K562 (cell line): Measurements from ENCODE around the gene CHTOP. TPM values are rescaled to one million over a fixed set of nuclear protein-coding genes. Genes with fewer than 3 reads are reported as not detected.

ENCODE experiments used
- BHLHE40 ChIP-seq: IDR thresholded peaks from 2 replicates; pipeline ENCODE4 v1.6.1; 2011; ENCODE audit warnings: low read length, improper control_type of control experiment
- CBX3 ChIP-seq, 2 experiments: IDR thresholded peaks; 1 replicate in 1 of 2; 2 replicates in 1 of 2; pipeline ENCODE4 v1.6.1; 2012; ENCODE audit warnings: inconsistent platforms in 2 of 2, low read length in 2 of 2, borderline replicate concordance in 1 of 2, control low read depth in 1 of 2
- CCAR2 ChIP-seq: fragments of 200-400 bp; formaldehyde crosslinking; IDR thresholded peaks from 2 replicates; pipeline ENCODE4 v1.6.1; 2017; ENCODE audit warnings: mild to moderate bottlenecking, low read depth, low read length
- DEAF1 ChIP-seq: fragments of 450-650 bp; formaldehyde crosslinking; IDR thresholded peaks from 2 replicates; pipeline ENCODE4 v1.4.0; 2020; ENCODE audit warnings: mild to moderate bottlenecking, moderate library complexity
- ETV1 ChIP-seq: fragments of 450-650 bp; conservative IDR thresholded peaks from 2 replicates; pipeline ENCODE4 v1.6.1; 2016; ENCODE audit warnings: missing genetic modification characterization, control low read depth, low read depth, missing compliant biosample characterization
- HSF4 ChIP-seq: fragments of 250-450 bp; sonication (Bioruptor Pico); IDR thresholded peaks from 2 replicates; pipeline ENCODE4 v2.1.2; 2022; ENCODE audit warnings: mild to moderate bottlenecking, moderate library complexity, borderline replicate concordance
- IRF1 ChIP-seq: sonication (generic); formaldehyde crosslinking; IDR thresholded peaks from 2 replicates; pipeline ENCODE4 v1.8.0; 2022; ENCODE audit warnings: missing genetic modification reagents, mild to moderate bottlenecking, borderline replicate concordance
- LARP7 ChIP-seq: fragments of 450-650 bp; IDR thresholded peaks from 2 replicates; pipeline ENCODE4 v1.6.1; 2016
- MAFK ChIP-seq: IDR thresholded peaks from 2 replicates; pipeline ENCODE4 v1.6.1; 2011; ENCODE audit warnings: low read length, improper control_type of control experiment
- NFIC ChIP-seq: fragments of 450-650 bp; IDR thresholded peaks from 2 replicates; pipeline ENCODE4 v1.6.1; 2017; ENCODE audit warnings: mild to moderate bottlenecking, inconsistent platforms
- ZNF444 ChIP-seq: fragments of 250-450 bp; sonication (Bioruptor Pico); IDR thresholded peaks from 2 replicates; pipeline ENCODE4 v1.4.0; 2020; ENCODE audit warnings: mild to moderate bottlenecking, moderate library complexity
- ZNF766 ChIP-seq: fragments of 200-800 bp; sonication (Bioruptor generic); conservative IDR thresholded peaks from 2 replicates; pipeline ENCODE4 v1.6.1; 2016; ENCODE audit warnings: missing genetic modification characterization, missing compliant biosample characterization
- polyA plus RNA-seq, 8 experiments: library from polyadenylated mRNA; depleted of rRNA in 4 of 8; stranded (reverse) in 5 of 8; unstranded in 3 of 8; fragments of >200 nt; fragmentation: Nextera tagmentation in 2 of 8; fragmentation: Illumina TruSeq in 1 of 8; extraction: Ambion mirVana in 2 of 8; extraction: Trizol in 1 of 8; gene quantifications; 2 replicates each; pipeline versions ENCODE4 v1.2.1 to v1.2.3, GENCODE V29; 2011 to 2014; ENCODE audit warnings: inconsistent platforms in 1 of 8, missing spikeins in 1 of 8
- total RNA-seq, 7 experiments: library from RNA; depleted of rRNA in 6 of 7; stranded (reverse); fragments of >200 nt in 6 of 7; fragmentation: Illumina TruSeq in 2 of 7; extraction: Trizol in 2 of 7; gene quantifications; 2 replicates each; pipeline versions ENCODE4 v1.2.1 to v1.2.3, GENCODE V29; 2011 to 2021; ENCODE audit warnings: low replicate concordance in 1 of 7

CHTOP gene
- total and polyA plus RNA-seq, 9 of the 15 experiments (the other 6 are each of a cell fraction or from before 2014, with no cell fraction given), result 10.2 to 91.8 (median 60.8) TPM

GRCh38 chr1:153592748-153593147 is 41.1 kb upstream of the CHTOP start (continued):
- TF ChIP-seq HSF4 (CRISPR knock-in tag) (no peak), DEAF1 (CRISPR knock-in tag) (no peak), NFIC (no peak), LARP7 (no peak), BHLHE40 (no peak), ETV1 (tag) (no peak), IRF1 (CRISPR knock-in tag) (no peak), CBX3 (IDR thresholded peaks at IDR 0.05; ENCODE audit: borderline replicate concordance in 1 of 2, low read length in 2 of 2) (no peak), CCAR2 (no peak), MAFK (no peak), ZNF444 (CRISPR knock-in tag) (no peak), ZNF766 (CRISPR knock-in tag) (no peak)
